Ishikawa (cell line): ENCODE data around the gene SMAD6.
A peak's percentile ranks its signal among the peaks of the same experiment; 100 is the strongest.

ENCODE experiments used
- CEBPB ChIP-seq: IDR thresholded peaks from 2 replicates; pipeline ENCODE4 v1.6.1; 2012
- CREB1 ChIP-seq: IDR thresholded peaks from 2 replicates; pipeline ENCODE4 v1.6.1; 2012; ENCODE audit warnings: low read depth
- EGR1 ChIP-seq: IDR thresholded peaks from 2 replicates; pipeline ENCODE4 v1.6.1; 2012
- EP300 ChIP-seq: IDR thresholded peaks from 2 replicates; pipeline ENCODE4 v1.6.1; 2012; ENCODE audit warnings: borderline replicate concordance
- FOXM1 ChIP-seq: IDR thresholded peaks from 2 replicates; pipeline ENCODE4 v1.6.1; 2012; ENCODE audit warnings: low read depth, borderline replicate concordance
- NFIC ChIP-seq: IDR thresholded peaks from 2 replicates; pipeline ENCODE4 v1.6.1; 2012
- RAD21 ChIP-seq: IDR thresholded peaks from 2 replicates; pipeline ENCODE4 v1.6.1; 2012; ENCODE audit warnings: low read depth
- TAF1 ChIP-seq: IDR thresholded peaks from 2 replicates; pipeline ENCODE4 v1.6.1; 2012; ENCODE audit warnings: low read depth, mild to moderate bottlenecking
- TCF12 ChIP-seq: IDR thresholded peaks from 2 replicates; pipeline ENCODE4 v1.6.1; 2012; ENCODE audit warnings: low read depth
- TEAD4 ChIP-seq: IDR thresholded peaks from 2 replicates; pipeline ENCODE4 v1.6.1; 2012
- YY1 ChIP-seq: IDR thresholded peaks from 2 replicates; pipeline ENCODE4 v1.6.1; 2012; ENCODE audit warnings: low read depth
- ZBTB7A ChIP-seq: IDR thresholded peaks from 2 replicates; pipeline ENCODE4 v1.6.1; 2012; ENCODE audit warnings: low read depth
- TF ChIP-seq, protein P1 (sequence below): IDR thresholded peaks from 2 replicates; pipeline ENCODE4 v1.6.1; 2012; ENCODE audit warnings: low read depth, mild to moderate bottlenecking
- TF ChIP-seq, protein P2 (sequence below): IDR thresholded peaks from 2 replicates; pipeline ENCODE4 v1.6.1; 2012
- TF ChIP-seq, protein P3 (sequence below): IDR thresholded peaks from 2 replicates; pipeline ENCODE4 v1.6.1; 2012

Gene SMAD6

DNA sequence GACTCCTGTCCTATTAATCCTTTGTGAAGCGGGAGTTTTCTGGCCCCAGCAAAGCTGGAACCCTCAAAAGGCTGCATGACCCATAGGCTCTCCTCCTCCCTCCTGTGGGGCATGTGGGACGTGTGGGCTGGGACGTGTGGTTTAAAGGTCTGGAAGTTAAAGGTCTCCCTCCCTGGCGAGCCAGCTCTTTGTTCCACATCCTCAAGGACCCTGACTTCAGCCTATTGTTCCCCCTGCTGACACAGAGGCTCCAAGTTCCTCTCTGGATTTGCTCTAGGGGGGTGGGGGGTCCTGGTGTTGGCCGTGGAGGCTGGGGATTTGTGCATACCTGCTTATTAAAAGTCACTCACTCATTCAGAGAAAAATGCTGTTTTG lies 44.2 kb downstream of the SMAD6 start:
- no peak for TF ChIP-seq NFIC
- no peak for TF ChIP-seq EGR1
- no peak for TF ChIP-seq EP300
- TF ChIP-seq TEAD4 = no peak
- TF ChIP-seq, protein P1, sequence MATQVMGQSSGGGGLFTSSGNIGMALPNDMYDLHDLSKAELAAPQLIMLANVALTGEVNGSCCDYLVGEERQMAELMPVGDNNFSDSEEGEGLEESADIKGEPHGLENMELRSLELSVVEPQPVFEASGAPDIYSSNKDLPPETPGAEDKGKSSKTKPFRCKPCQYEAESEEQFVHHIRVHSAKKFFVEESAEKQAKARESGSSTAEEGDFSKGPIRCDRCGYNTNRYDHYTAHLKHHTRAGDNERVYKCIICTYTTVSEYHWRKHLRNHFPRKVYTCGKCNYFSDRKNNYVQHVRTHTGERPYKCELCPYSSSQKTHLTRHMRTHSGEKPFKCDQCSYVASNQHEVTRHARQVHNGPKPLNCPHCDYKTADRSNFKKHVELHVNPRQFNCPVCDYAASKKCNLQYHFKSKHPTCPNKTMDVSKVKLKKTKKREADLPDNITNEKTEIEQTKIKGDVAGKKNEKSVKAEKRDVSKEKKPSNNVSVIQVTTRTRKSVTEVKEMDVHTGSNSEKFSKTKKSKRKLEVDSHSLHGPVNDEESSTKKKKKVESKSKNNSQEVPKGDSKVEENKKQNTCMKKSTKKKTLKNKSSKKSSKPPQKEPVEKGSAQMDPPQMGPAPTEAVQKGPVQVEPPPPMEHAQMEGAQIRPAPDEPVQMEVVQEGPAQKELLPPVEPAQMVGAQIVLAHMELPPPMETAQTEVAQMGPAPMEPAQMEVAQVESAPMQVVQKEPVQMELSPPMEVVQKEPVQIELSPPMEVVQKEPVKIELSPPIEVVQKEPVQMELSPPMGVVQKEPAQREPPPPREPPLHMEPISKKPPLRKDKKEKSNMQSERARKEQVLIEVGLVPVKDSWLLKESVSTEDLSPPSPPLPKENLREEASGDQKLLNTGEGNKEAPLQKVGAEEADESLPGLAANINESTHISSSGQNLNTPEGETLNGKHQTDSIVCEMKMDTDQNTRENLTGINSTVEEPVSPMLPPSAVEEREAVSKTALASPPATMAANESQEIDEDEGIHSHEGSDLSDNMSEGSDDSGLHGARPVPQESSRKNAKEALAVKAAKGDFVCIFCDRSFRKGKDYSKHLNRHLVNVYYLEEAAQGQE = no peak
- no peak for TF ChIP-seq ZBTB7A

DNA sequence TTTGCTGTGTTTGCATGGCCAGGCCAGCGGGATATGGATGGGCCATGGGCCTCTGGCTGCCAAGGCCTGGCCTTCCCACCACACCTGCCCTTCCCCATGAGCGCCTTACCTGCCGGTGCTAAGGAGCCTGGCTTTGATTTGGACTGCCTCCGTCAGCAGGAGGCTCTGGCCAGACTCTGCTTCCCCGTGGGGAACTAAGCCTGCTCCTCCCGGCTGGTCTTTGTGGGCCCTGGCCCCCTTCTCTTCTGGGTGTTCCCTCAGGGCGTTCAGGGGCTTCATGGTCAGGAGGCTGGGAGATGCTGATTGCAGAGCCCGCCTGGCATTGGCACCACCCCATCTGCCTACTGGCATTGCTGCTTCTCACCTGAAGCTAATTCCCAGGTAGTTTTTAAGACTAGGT lies 45.2 kb downstream of the SMAD6 start:
- 0 out of 2 replicates have a peak, but pooled peaks have one; percentile 9 for TF ChIP-seq NFIC
- TF ChIP-seq ZBTB7A = no peak

DNA sequence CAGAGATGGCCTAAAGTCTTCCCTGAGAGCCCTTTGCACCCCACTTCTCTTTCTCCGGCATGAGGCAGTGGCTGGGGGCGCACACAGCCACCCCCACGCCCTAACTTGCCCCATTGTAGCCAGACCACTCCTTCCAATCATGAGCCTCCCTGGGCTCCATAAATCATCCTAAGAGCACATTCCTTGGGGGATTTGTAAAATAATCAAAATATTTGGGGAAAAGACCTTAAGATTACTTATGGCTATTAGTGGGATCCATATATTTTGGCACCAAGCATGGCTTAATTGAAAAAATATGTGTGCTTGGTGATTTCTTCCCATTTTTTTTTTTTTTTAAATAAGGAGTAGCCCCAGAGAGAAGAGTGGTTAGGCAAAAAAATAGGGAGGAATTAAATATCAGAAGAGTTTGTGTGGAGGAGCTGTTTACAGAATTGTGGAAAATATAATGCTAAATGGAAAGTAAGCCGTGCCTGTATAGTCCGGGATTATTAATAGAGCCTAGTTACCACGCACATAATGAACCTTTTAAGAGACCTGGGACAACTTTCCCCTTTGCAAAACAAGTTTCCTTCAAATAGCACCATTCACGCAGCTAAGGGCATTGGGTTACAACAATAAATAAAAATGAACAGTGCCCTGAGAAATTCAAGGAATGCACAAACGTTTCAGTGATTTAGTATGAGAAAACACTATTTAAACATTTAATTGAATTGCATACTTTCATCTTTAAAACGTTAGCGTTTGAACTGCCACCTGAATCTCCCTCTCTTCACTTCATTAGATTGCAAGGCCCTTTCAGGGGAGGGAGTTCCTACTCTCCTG lies 46.1 kb downstream of the SMAD6 start:
- TF ChIP-seq ZBTB7A (no peak), TCF12 (peak; percentile 66), TAF1 (no peak), EP300 (peak; percentile 81; the same call in 1 of the 2 replicates), YY1 (no peak), EGR1 (no peak), FOXM1 (peak; percentile 76), CEBPB (no peak), RAD21 (no peak), CREB1 (no peak), NFIC (peak; percentile 67), TEAD4 (peak; percentile 92)
- TF ChIP-seq, protein P2, sequence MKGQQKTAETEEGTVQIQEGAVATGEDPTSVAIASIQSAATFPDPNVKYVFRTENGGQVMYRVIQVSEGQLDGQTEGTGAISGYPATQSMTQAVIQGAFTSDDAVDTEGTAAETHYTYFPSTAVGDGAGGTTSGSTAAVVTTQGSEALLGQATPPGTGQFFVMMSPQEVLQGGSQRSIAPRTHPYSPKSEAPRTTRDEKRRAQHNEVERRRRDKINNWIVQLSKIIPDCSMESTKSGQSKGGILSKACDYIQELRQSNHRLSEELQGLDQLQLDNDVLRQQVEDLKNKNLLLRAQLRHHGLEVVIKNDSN = no peak
- TF ChIP-seq, protein P1 = no peak
- TF ChIP-seq, protein P3, sequence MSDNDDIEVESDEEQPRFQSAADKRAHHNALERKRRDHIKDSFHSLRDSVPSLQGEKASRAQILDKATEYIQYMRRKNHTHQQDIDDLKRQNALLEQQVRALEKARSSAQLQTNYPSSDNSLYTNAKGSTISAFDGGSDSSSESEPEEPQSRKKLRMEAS = peak; percentile 7; the same call in 1 of the 2 replicates

DNA sequence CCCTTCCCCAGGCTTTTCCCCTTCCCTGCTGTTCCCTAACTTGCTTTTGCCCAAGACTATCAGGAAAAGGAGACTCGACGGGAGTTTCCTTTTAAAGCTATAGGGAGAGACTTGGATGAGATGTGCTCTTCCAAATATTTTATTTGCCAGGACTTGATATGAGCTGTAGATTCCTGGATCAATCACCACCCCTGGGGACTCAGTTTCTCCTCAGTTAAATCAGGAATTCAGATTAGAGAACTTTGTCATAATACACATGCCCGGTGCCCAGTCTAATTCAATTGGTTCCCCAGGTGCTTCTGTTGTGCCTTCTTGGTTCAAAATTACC lies 46.6 kb downstream of the SMAD6 start:
- peak; percentile 16; the same call in 1 of the 2 replicates for TF ChIP-seq TCF12
- TF ChIP-seq, protein P2 = no peak

DNA sequence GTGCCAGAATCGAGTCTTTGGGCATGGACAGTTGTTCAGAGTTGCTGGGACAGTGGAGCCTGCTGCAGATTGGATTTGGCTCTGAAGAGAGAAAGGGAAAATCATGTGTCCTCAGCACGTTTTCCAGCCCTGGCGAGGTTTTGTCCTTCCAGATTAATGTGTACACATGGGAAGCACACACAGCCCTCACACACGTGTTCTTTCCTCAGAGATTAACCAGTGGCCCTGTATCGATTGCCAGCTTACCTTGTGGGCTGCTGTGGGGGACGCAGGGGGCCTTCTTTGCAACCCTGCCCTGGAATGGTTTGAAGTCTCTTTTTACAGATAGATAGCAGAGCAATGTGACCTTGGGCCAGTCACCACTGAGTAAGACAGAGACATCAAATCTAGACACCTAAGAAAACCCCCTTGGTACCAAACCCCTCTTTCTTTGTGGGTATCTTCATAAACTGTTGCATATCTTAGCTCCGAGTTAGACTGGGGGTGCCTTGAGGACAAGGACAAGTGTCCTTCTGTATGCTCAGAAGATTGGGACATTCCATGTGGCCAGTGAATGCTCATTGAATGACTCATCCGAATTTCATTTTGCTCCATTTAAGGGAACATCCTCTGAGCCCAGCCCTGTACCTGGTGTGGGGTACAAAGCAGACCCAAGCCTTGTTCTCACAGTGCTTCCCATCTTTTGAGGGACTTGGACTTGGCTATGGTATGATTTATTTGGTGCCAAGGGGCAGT lies 48.0 kb downstream of the SMAD6 start:
- TF ChIP-seq RAD21 = no peak
- no peak for TF ChIP-seq FOXM1
- TF ChIP-seq ZBTB7A = no peak
- no peak for TF ChIP-seq NFIC
- TF ChIP-seq, protein P1 = no peak
- no peak for TF ChIP-seq TAF1
- peak; percentile 55; the same call in 1 of the 2 replicates for TF ChIP-seq EP300
- peak; percentile 80 for TF ChIP-seq TEAD4
- no peak for TF ChIP-seq YY1
- TF ChIP-seq EGR1 = no peak
- TF ChIP-seq, protein P3 = no peak
- TF ChIP-seq TCF12 = no peak
